Tibial artery (tissue), 4 donors: ENCODE measurements around the gene OR1F1.
"Not testable (repeated sequence)": the region's sequence is repeated elsewhere in the genome, so short reads cannot be mapped to it uniquely, and the experiment has no call there.

Experiments used
- DNase-seq, 2 donors: peaks; one replicate each; pipeline ENCODE4 v3.0.0-alpha.2; 2019
- H3K27ac ChIP-seq, 2 donors: fragments of 200-600 bp; sonication (generic) in 1 of 2; 1 replicate in 1 of 2; 2 replicates in 1 of 2; pipeline ENCODE4 v1.5.1; 2018 to 2019; ENCODE audit warnings: mild to moderate bottlenecking in 1 of 2
- H3K27me3 ChIP-seq, 2 donors: fragments of 200-600 bp; sonication (generic) in 1 of 2; one replicate each; pipeline versions ENCODE4 v1.5.1 to v1.6.0; 2016 to 2019
- H3K36me3 ChIP-seq, 3 donors: fragments of 200-600 bp; sonication (generic) in 2 of 3; one replicate each; pipeline ENCODE4 v1.5.1; 2016 to 2019; ENCODE audit warnings: mild to moderate bottlenecking in 2 of 3
- H3K4me1 ChIP-seq, 4 donors: fragments of 200-600 bp; sonication (generic) in 2 of 4; 1 replicate in 3 of 4; 2 replicates in 1 of 4; pipeline ENCODE4 v1.5.1; 2016 to 2019
- H3K4me3 ChIP-seq, 2 donors: fragments of 200-600 bp; sonication (generic) in 1 of 2; 1 replicate in 1 of 2; 2 replicates in 1 of 2; pipeline ENCODE4 v1.5.1; 2018 to 2019; ENCODE audit warnings: mild to moderate bottlenecking in 2 of 2
- H3K9me3 ChIP-seq, 3 donors: fragments of 200-600 bp; sonication (generic) in 1 of 3; one replicate each; pipeline ENCODE4 v1.5.1; 2016 to 2019
- CTCF ChIP-seq, 2 experiments: fragments of 200-600 bp in 1 of 2; fragments of 450-650 bp in 1 of 2; IDR thresholded peaks; one replicate each; pipeline ENCODE4 v1.5.1; 2017 to 2019; ENCODE audit warnings: antibody characterized with exemption in 2 of 2, mild to moderate bottlenecking in 1 of 2, moderate library complexity in 1 of 2
- intact Hi-C: fragments of 100-400 bp; cut with DNase I; formaldehyde crosslinking; loops from one replicate; pipeline ENCODE4 v1.15.0; 2023; ENCODE audit warnings: low total_unique reads

The OR1F1 gene

GRCh38 chr16:3198334-3199072, 10.5 kb downstream of the OR1F1 start:
- H3K9me3 ChIP-seq, result no peaks in the 10 kb centered on the region
- H3K4me3 ChIP-seq, result no peak overlapping the region
- H3K36me3 ChIP-seq, result no peaks in the 10 kb centered on the region
- no peak overlapping the region for H3K27ac ChIP-seq
- TF ChIP-seq CTCF (IDR thresholded peaks at IDR 0.05), result no peak
- no peak for DNase-seq
- no peaks in the 10 kb centered on the region for H3K4me1 ChIP-seq
- peaks cover under 1 to 47% of the 10 kb centered on the region in 2 donors for H3K27me3 ChIP-seq
- intact Hi-C loops, result no loop called here

- no peak overlapping the region for H3K27ac ChIP-seq
- H3K9me3 ChIP-seq, result peaks cover 0 to 20% (median 16%) of the 10 kb centered on the region in 3 donors
- no peak overlapping the region for H3K4me3 ChIP-seq
- H3K4me1 ChIP-seq, result no peaks in the 10 kb centered on the region
- peaks cover 0 to 22% of the 10 kb centered on the region in 2 donors for H3K27me3 ChIP-seq
- intact Hi-C loops, result no loop called here
- H3K36me3 ChIP-seq, result no peaks in the 10 kb centered on the region
- DNase-seq, result no peak
- no peak for TF ChIP-seq CTCF (IDR thresholded peaks at IDR 0.05)
Observed at GRCh38 chr16:3202903-3203539, 15.0 kb downstream of the OR1F1 start.

- H3K9me3 ChIP-seq, result peaks cover 0 to 20% (median 16%) of the 10 kb centered on the region in 3 donors
- peaks cover 0 to 17% of the 10 kb centered on the region in 2 donors for H3K27me3 ChIP-seq
- H3K27ac ChIP-seq, H3K36me3 ChIP-seq, DNase-seq, H3K4me3 ChIP-seq, H3K4me1 ChIP-seq, intact Hi-C loops: not testable (repeated sequence)
Observed at GRCh38 chr16:3205939-3206338, 17.9 kb downstream of the OR1F1 start.

GRCh38 chr16:3207086-3207953, 19.3 kb downstream of the OR1F1 start:
- H3K27ac ChIP-seq, result no peak overlapping the region
- DNase-seq, result no peak
- H3K4me1 ChIP-seq, result no peaks in the 10 kb centered on the region
- no peak for TF ChIP-seq CTCF (IDR thresholded peaks at IDR 0.05)
- H3K36me3 ChIP-seq, result no peaks in the 10 kb centered on the region
- H3K4me3 ChIP-seq, result no peak overlapping the region
- intact Hi-C loops, result no loop called here
- H3K9me3 ChIP-seq, result peaks cover 0 to 20% (median 16%) of the 10 kb centered on the region in 3 donors
- peaks cover 0 to 17% of the 10 kb centered on the region in 2 donors for H3K27me3 ChIP-seq

GRCh38 chr16:3212006-3212405, 24.0 kb downstream of the OR1F1 start:
- Histone ChIP-seq H3K27me3 (peaks cover 0 to 9% of the 10 kb centered on the region in 2 donors), H3K9me3 (peaks cover 0 to 3% (median 3%) of the 10 kb centered on the region in 3 donors), H3K36me3 (no peaks in the 10 kb centered on the region), H3K27ac (no peak overlapping the region), H3K4me1 (no peaks in the 10 kb centered on the region), H3K4me3 (no peak overlapping the region)
- TF ChIP-seq CTCF (IDR thresholded peaks at IDR 0.05), result no peak
- DNase-seq, result no peak
- intact Hi-C loops, result no loop called here
